H1 (cell line): ENCODE measurements around the gene CTAGE1. TPM values are rescaled to one million over a fixed set of nuclear protein-coding genes. Genes with fewer than 3 reads are reported as not detected.

Experiments used
- CTCF ChIA-PET: fragments of 300-600 bp; sonication (Branson Sonifier 250); formaldehyde crosslinking; loops from one replicate; lab custom pipeline; 2021; ENCODE audit not compliant: partially characterized antibody; lab: Charles Lee
- POLR2A ChIA-PET: fragments of 300-600 bp; sonication (Branson Sonifier 250); formaldehyde crosslinking; loops from one replicate; lab custom pipeline; 2021; ENCODE audit warnings: inconsistent platforms; ENCODE audit not compliant: partially characterized antibody; lab: Charles Lee
- DNase-seq, 2 experiments: peaks; one replicate each; pipeline versions ENCODE4 v3.0.0 to v3.0.0-alpha.2; 2010 to 2022; ENCODE audit warnings: low spot score in 2 of 2, low read depth in 1 of 2, mixed read lengths in 1 of 2
- FAIRE-seq: peaks from 2 replicates; lab custom pipeline; 2011; peaks lifted over from hg19 to GRCh38; lab: Jason Lieb, UNC
- H2AFZ ChIP-seq: 2 replicates; pipeline ENCODE4 v1.8.1; 2012; ENCODE audit warnings: low read length, inconsistent platforms
- H2AK5ac ChIP-seq: 2 replicates; pipeline ENCODE4 v1.6.1; 2013; ENCODE audit warnings: low read depth, low read length
- H2BK120ac ChIP-seq: replicated peaks from 2 replicates; pipeline ENCODE3; 2013; ENCODE audit warnings: low read depth, low read length, inconsistent platforms
- H2BK12ac ChIP-seq: 2 replicates; pipeline ENCODE4 v1.6.1; 2013; ENCODE audit warnings: low read depth, low read length
- H2BK15ac ChIP-seq: 2 replicates; pipeline ENCODE4 v1.6.1; 2013; ENCODE audit warnings: low read length
- H2BK20ac ChIP-seq: 2 replicates; pipeline ENCODE4 v1.6.1; 2013; ENCODE audit warnings: low read length
- H2BK5ac ChIP-seq: 2 replicates; pipeline ENCODE4 v1.6.1; 2013; ENCODE audit warnings: low read depth, low read length
- H3K14ac ChIP-seq: 2 replicates; pipeline ENCODE4 v1.6.1; 2013; ENCODE audit warnings: inconsistent platforms; ENCODE audit not compliant: insufficient read length
- H3K18ac ChIP-seq: 2 replicates; pipeline ENCODE4 v1.6.1; 2013; ENCODE audit warnings: low read length; ENCODE audit errors: extremely low read depth
- H3K23ac ChIP-seq: 2 replicates; pipeline ENCODE4 v1.6.1; 2013; ENCODE audit warnings: inconsistent platforms; ENCODE audit not compliant: insufficient read length
- H3K23me2 ChIP-seq: 2 replicates; pipeline ENCODE4 v1.6.1; 2013; ENCODE audit warnings: low read depth, low read length
- H3K27ac ChIP-seq: 2 replicates; pipeline ENCODE4 v1.6.1; 2011; ENCODE audit warnings: low read depth, low read length, inconsistent platforms
- H3K27me3 ChIP-seq, 4 experiments: replicated peaks in 1 of 4; 1 replicate in 1 of 4; 2 replicates in 3 of 4; pipeline versions ENCODE4 v1.6.1 to v1.8.1; 2011 to 2013; ENCODE audit warnings: low read length in 3 of 4, mild to moderate bottlenecking in 3 of 4, inconsistent platforms in 2 of 4, mixed read lengths in 2 of 4, moderate library complexity in 1 of 4; ENCODE audit not compliant: control insufficient read depth in 3 of 4, insufficient read depth in 3 of 4; ENCODE audit errors: extremely low read depth in 1 of 4
- H3K36me3 ChIP-seq, 4 experiments: 2 replicates each; pipeline versions ENCODE4 v1.6.1 to v1.8.1; 2011 to 2013; ENCODE audit warnings: mild to moderate bottlenecking in 4 of 4, low read length in 3 of 4, moderate library complexity in 2 of 4, control low read depth in 1 of 4, inconsistent platforms in 1 of 4; ENCODE audit not compliant: insufficient read depth in 4 of 4, control insufficient read depth in 2 of 4
- H3K4ac ChIP-seq: replicated peaks from 2 replicates; pipeline ENCODE3; 2013; ENCODE audit warnings: low read length, low read depth, mixed read lengths, inconsistent platforms; ENCODE audit not compliant: insufficient read length
- H3K4me1 ChIP-seq, 4 experiments: replicated peaks in 1 of 4; 1 replicate in 1 of 4; 2 replicates in 3 of 4; pipeline versions ENCODE4 v1.6.1 to v1.8.1; 2011 to 2013; ENCODE audit warnings: low read length in 3 of 4, inconsistent platforms in 2 of 4, mixed read lengths in 1 of 4; ENCODE audit not compliant: insufficient read depth in 4 of 4, control insufficient read depth in 3 of 4
- H3K4me2 ChIP-seq, 2 experiments: 2 replicates each; pipeline versions ENCODE4 v1.6.1 to v1.8.1; 2011 to 2013; ENCODE audit warnings: low read depth in 2 of 2, low read length in 2 of 2, control low read depth in 1 of 2, inconsistent platforms in 1 of 2, mild to moderate bottlenecking in 1 of 2; ENCODE audit not compliant: insufficient read depth in 1 of 2
- H3K4me3 ChIP-seq, 4 experiments: fragments of 200-600, 300-600 bp in 1 of 4; sonication (generic), shearing (Covaris generic), sonication (Bioruptor Twin) in 1 of 4; 2 replicates each; pipeline versions ENCODE4 v1.5.1 to v1.8.1; 2011 to 2016; ENCODE audit warnings: low read length in 4 of 4, low read depth in 3 of 4, control low read depth in 2 of 4, inconsistent platforms in 2 of 4, mild to moderate bottlenecking in 2 of 4, mixed read lengths in 1 of 4, moderate library complexity in 1 of 4; ENCODE audit not compliant: insufficient read depth in 2 of 4; ENCODE audit errors: extremely low read depth in 1 of 4
- H3K56ac ChIP-seq: replicated peaks from 2 replicates; pipeline ENCODE3; 2013; ENCODE audit warnings: low read depth, mild to moderate bottlenecking, mixed read lengths, low read length, inconsistent platforms; ENCODE audit not compliant: insufficient read length
- H3K79me1 ChIP-seq: 2 replicates; pipeline ENCODE4 v1.6.1; 2013; ENCODE audit warnings: low read depth, low read length, control low read depth
- H3K79me2 ChIP-seq, 2 experiments: 2 replicates each; pipeline versions ENCODE4 v1.6.1 to v1.8.1; 2012 to 2013; ENCODE audit warnings: low read length in 2 of 2, mild to moderate bottlenecking in 2 of 2, inconsistent platforms in 1 of 2; ENCODE audit not compliant: insufficient read depth in 2 of 2, control insufficient read depth in 1 of 2
- H3K9ac ChIP-seq, 4 experiments: replicated peaks in 1 of 4; 1 replicate in 1 of 4; 2 replicates in 3 of 4; pipeline versions ENCODE4 v1.6.1 to v1.8.1; 2011 to 2013; ENCODE audit warnings: low read depth in 3 of 4, low read length in 3 of 4, control low read depth in 2 of 4, mild to moderate bottlenecking in 2 of 4, moderate library complexity in 2 of 4, inconsistent platforms in 1 of 4; ENCODE audit errors: extremely low read depth in 1 of 4
- H3K9me3 ChIP-seq, 2 experiments: 2 replicates each; pipeline versions ENCODE4 v1.6.1 to v1.8.1; 2012 to 2013; ENCODE audit warnings: mild to moderate bottlenecking in 2 of 2, moderate library complexity in 2 of 2, control low read depth in 1 of 2, inconsistent platforms in 1 of 2, low read depth in 1 of 2, low read length in 1 of 2, mixed read lengths in 1 of 2; ENCODE audit not compliant: insufficient read depth in 2 of 2
- H4K20me1 ChIP-seq, 2 experiments: replicated peaks in 1 of 2; 2 replicates each; pipeline versions ENCODE3 to v1.8.1; 2011 to 2013; ENCODE audit warnings: inconsistent platforms in 2 of 2, low read length in 2 of 2, mild to moderate bottlenecking in 1 of 2; ENCODE audit not compliant: insufficient read depth in 2 of 2, control insufficient read depth in 1 of 2
- H4K5ac ChIP-seq: 2 replicates; pipeline ENCODE4 v1.6.1; 2013; ENCODE audit warnings: low read length, low read depth, mixed read lengths, inconsistent platforms; ENCODE audit not compliant: insufficient read length
- H4K8ac ChIP-seq: 2 replicates; pipeline ENCODE4 v1.8.0; 2013; ENCODE audit warnings: mild to moderate bottlenecking, moderate library complexity, low read length, inconsistent platforms; ENCODE audit not compliant: insufficient read depth; ENCODE audit errors: extremely low read depth
- H4K91ac ChIP-seq: replicated peaks from 2 replicates; pipeline ENCODE3; 2013; ENCODE audit warnings: low read length, mixed read lengths, inconsistent platforms; ENCODE audit not compliant: insufficient read length
- BACH1 ChIP-seq: IDR thresholded peaks from 2 replicates; pipeline ENCODE4 v1.6.1; 2012; ENCODE audit warnings: low read length, improper control_type of control experiment
- CBX8 ChIP-seq: fragments of 300-800, 300-1000 bp; sonication (generic); IDR thresholded peaks from 2 replicates; pipeline ENCODE4 v1.7.1; 2016; ENCODE audit warnings: low read depth, low read length, borderline replicate concordance
- CEBPB ChIP-seq: IDR thresholded peaks from 2 replicates; pipeline ENCODE4 v1.6.1; 2012; ENCODE audit warnings: low read depth, low read length
- CTBP2 ChIP-seq: IDR thresholded peaks from 2 replicates; pipeline ENCODE4 v1.7.0; 2011; ENCODE audit warnings: borderline replicate concordance, mild to moderate bottlenecking, moderate library complexity, mixed read lengths, low read length; ENCODE audit not compliant: insufficient read depth, insufficient read length
- E2F6 ChIP-seq: IDR thresholded peaks from 2 replicates; pipeline ENCODE4 v1.6.1; 2012; ENCODE audit warnings: inconsistent platforms
- HDAC6 ChIP-seq: IDR thresholded peaks from one replicate; pipeline ENCODE4 v1.7.1; 2012; ENCODE audit warnings: low read depth, mild to moderate bottlenecking, inconsistent platforms, low read length, moderate library complexity
- KDM1A ChIP-seq: fragments of 200-600, 300-600 bp; sonication (generic); IDR thresholded peaks from 2 replicates; pipeline ENCODE4 v1.7.1; 2016; ENCODE audit warnings: mild to moderate bottlenecking, low read length, borderline replicate concordance
- KDM4A ChIP-seq: IDR thresholded peaks from one replicate; pipeline ENCODE4 v1.7.1; 2012; ENCODE audit warnings: low read depth, mild to moderate bottlenecking, moderate library complexity, low read length, inconsistent platforms; ENCODE audit not compliant: severe bottlenecking
- NRF1 ChIP-seq: IDR thresholded peaks from 2 replicates; pipeline ENCODE4 v1.6.1; 2011; ENCODE audit warnings: mild to moderate bottlenecking, low read depth, low read length, improper control_type of control experiment
- SIX5 ChIP-seq: IDR thresholded peaks from 2 replicates; pipeline ENCODE4 v1.6.1; 2011; ENCODE audit warnings: mild to moderate bottlenecking, low read depth, low read length
- SP4 ChIP-seq: IDR thresholded peaks from 2 replicates; pipeline ENCODE4 v1.6.1; 2012; ENCODE audit warnings: low read length, inconsistent platforms
- TAF1 ChIP-seq: IDR thresholded peaks from 2 replicates; pipeline ENCODE4 v1.6.1; 2011; ENCODE audit warnings: mild to moderate bottlenecking, low read depth, low read length
- TEAD4 ChIP-seq: IDR thresholded peaks from 2 replicates; pipeline ENCODE4 v1.6.1; 2012; ENCODE audit warnings: low read depth, low read length, inconsistent platforms, mixed read lengths
- WGBS, 2 experiments: shearing (Covaris generic) in 1 of 2; methylation state at CpG; one replicate each; pipeline versions ENCODE4 v1.1.6 to v1.1.7; 2013 to 2015; ENCODE audit warnings: low lambda C conversion rate in 2 of 2, mixed read lengths in 2 of 2, inconsistent platforms in 1 of 2, low coverage in 1 of 2, missing lambda C conversion rate in 1 of 2; ENCODE audit not compliant: insufficient replicate concordance in 2 of 2, insufficient coverage in 1 of 2, insufficient read length in 1 of 2; ENCODE audit errors: extremely low coverage in 1 of 2, missing lambda C conversion rate in 1 of 2; 5-methylcytosine and 5-hydroxymethylcytosine counted together
- polyA plus RNA-seq, 7 experiments: library from polyadenylated mRNA; depleted of rRNA in 3 of 7; stranded (reverse) in 5 of 7; unstranded in 2 of 7; fragments of >200 nt in 5 of 7; fragments of 200-250 nt in 2 of 7; gene quantifications; 1 replicate in 5 of 7; 2 replicates in 1 of 7; 4 replicates in 1 of 7; pipeline versions ENCODE4 v1.2.1 to v1.2.3, GENCODE V29; 2011 to 2013; ENCODE audit warnings: missing spikeins in 2 of 7, mixed read lengths in 2 of 7
- total RNA-seq: library from RNA; stranded (reverse); fragmentation: NEBNext Ultra II Directional; extraction: Animal tissue kit (Norgen Biotek cat#: 25700); gene quantifications from 2 replicates; pipeline ENCODE4 v1.2.1, GENCODE V29; 2021

CTAGE1 gene
- total and polyA plus RNA-seq, 2 of the 8 experiments (the other 6 are each of a cell fraction or from before 2014, with no cell fraction given), result not detected

DNA sequence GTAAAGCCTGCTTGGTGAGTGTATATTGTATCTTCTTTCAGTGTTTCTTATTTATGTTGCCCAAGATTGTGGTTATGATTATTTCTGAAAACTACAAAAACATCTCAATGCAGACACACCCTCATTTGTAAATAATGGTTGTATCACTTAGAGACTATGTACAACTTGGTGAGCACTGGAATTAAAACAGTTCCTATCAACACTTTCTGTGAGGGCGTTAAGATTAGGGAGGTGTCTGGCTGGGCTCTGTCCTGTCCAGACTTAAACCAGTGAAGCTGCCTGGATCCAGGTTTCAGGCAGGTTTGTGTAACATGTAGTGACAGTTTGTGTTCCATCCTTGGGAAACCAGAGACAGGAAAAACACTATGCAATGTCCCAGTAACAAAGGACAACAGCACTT, 49.7 kb downstream of the CTAGE1 start:
- no peak overlapping the region for H4K8ac ChIP-seq
- no peak overlapping the region for H3K23ac ChIP-seq
- no peak overlapping the region for H3K4me3 ChIP-seq
- H3K27me3 ChIP-seq, result peaks cover 0 to 4% (median 0%) of the 10 kb centered on the region in 4 experiments; a peak in 1 of 7 replicates
- no peak overlapping the region for H2BK20ac ChIP-seq
- H2BK12ac ChIP-seq, result no peak overlapping the region
- no peak overlapping the region for H3K4me2 ChIP-seq
- CTCF ChIA-PET, result interaction anchor here (0.9 to 2.0 kb wide), 2 partner anchors 10 to 12 kb away, joined by 3 to 6 read pairs; no protein-coding TSS in a partner anchor
- no peak overlapping the region for H3K27ac ChIP-seq
- no peak overlapping the region for H2BK5ac ChIP-seq
- no peak overlapping the region for H3K4ac ChIP-seq
- no peaks in the 10 kb centered on the region for H3K79me2 ChIP-seq
- H2AK5ac ChIP-seq, result no peak overlapping the region
- no peak overlapping the region for H4K5ac ChIP-seq
- no peak for FAIRE-seq
- H3K36me3 ChIP-seq, result no peaks in the 10 kb centered on the region
- H3K4me1 ChIP-seq, result no peaks in the 10 kb centered on the region
- POLR2A ChIA-PET, result no interaction called here
- H2AFZ ChIP-seq, result no peak overlapping the region
- H2BK15ac ChIP-seq, result no peak overlapping the region
- H3K18ac ChIP-seq, result no peak overlapping the region
- no peaks in the 10 kb centered on the region for H3K23me2 ChIP-seq
- H3K56ac ChIP-seq, result no peak overlapping the region
- H4K91ac ChIP-seq, result no peak overlapping the region
- no peak for DNase-seq
- H3K14ac ChIP-seq, result no peak overlapping the region
- H4K20me1 ChIP-seq, result no peaks in the 10 kb centered on the region
- H3K79me1 ChIP-seq, result no peaks in the 10 kb centered on the region
- no peaks in the 10 kb centered on the region for H3K9me3 ChIP-seq
- H3K9ac ChIP-seq, result no peak overlapping the region
- no peak overlapping the region for H2BK120ac ChIP-seq
- 95% methylated on average over 1 of the region's 1 CpG; no CpG with 5 or more reads in 1 of the 2 experiments for WGBS, 2 experiments
- TF ChIP-seq BACH1, result no peak
- TF ChIP-seq SP4, result no peak
- no peak for TF ChIP-seq HDAC6
- no peak for TF ChIP-seq CEBPB
- no peak for TF ChIP-seq E2F6
- no peak for TF ChIP-seq NRF1
- TF ChIP-seq CTBP2, result no peak
- no peak for TF ChIP-seq KDM4A
- TF ChIP-seq SIX5, result no peak
- TF ChIP-seq CBX8, result no peak
- TF ChIP-seq KDM1A, result no peak
- no peak for TF ChIP-seq TEAD4
- no peak for TF ChIP-seq TAF1
